Ishikawa (cell line): ENCODE measurements around the gene EYA4.

Experiments
- CREB1 ChIP-seq: IDR thresholded peaks from 2 replicates; pipeline ENCODE4 v1.6.1; 2012; ENCODE audit warnings: low read depth
- EGR1 ChIP-seq: IDR thresholded peaks from 2 replicates; pipeline ENCODE4 v1.6.1; 2012
- EP300 ChIP-seq: IDR thresholded peaks from 2 replicates; pipeline ENCODE4 v1.6.1; 2012; ENCODE audit warnings: borderline replicate concordance
- FOXM1 ChIP-seq: IDR thresholded peaks from 2 replicates; pipeline ENCODE4 v1.6.1; 2012; ENCODE audit warnings: low read depth, borderline replicate concordance
- NFIC ChIP-seq: IDR thresholded peaks from 2 replicates; pipeline ENCODE4 v1.6.1; 2012
- RAD21 ChIP-seq: IDR thresholded peaks from 2 replicates; pipeline ENCODE4 v1.6.1; 2012; ENCODE audit warnings: low read depth
- TAF1 ChIP-seq: IDR thresholded peaks from 2 replicates; pipeline ENCODE4 v1.6.1; 2012; ENCODE audit warnings: low read depth, mild to moderate bottlenecking
- TCF12 ChIP-seq: IDR thresholded peaks from 2 replicates; pipeline ENCODE4 v1.6.1; 2012; ENCODE audit warnings: low read depth
- TEAD4 ChIP-seq: IDR thresholded peaks from 2 replicates; pipeline ENCODE4 v1.6.1; 2012
- YY1 ChIP-seq: IDR thresholded peaks from 2 replicates; pipeline ENCODE4 v1.6.1; 2012; ENCODE audit warnings: low read depth
- ZBTB7A ChIP-seq: IDR thresholded peaks from 2 replicates; pipeline ENCODE4 v1.6.1; 2012; ENCODE audit warnings: low read depth
- TF ChIP-seq, protein P1 (sequence below): IDR thresholded peaks from 2 replicates; pipeline ENCODE4 v1.6.1; 2012
- TF ChIP-seq, protein P2 (sequence below): IDR thresholded peaks from 2 replicates; pipeline ENCODE4 v1.6.1; 2012
- TF ChIP-seq, protein P3 (sequence below): IDR thresholded peaks from 2 replicates; pipeline ENCODE4 v1.6.1; 2012; ENCODE audit warnings: low read depth, mild to moderate bottlenecking

- TF ChIP-seq RAD21 (no peak), EGR1 (no peak), TAF1 (no peak), CREB1 (no peak), EP300 (no peak), FOXM1 (no peak), TEAD4 (no peak), NFIC (no peak), YY1 (no peak), TCF12 (no peak), ZBTB7A (no peak)
- TF ChIP-seq, protein P1, sequence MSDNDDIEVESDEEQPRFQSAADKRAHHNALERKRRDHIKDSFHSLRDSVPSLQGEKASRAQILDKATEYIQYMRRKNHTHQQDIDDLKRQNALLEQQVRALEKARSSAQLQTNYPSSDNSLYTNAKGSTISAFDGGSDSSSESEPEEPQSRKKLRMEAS = no peak
- TF ChIP-seq, protein P2, sequence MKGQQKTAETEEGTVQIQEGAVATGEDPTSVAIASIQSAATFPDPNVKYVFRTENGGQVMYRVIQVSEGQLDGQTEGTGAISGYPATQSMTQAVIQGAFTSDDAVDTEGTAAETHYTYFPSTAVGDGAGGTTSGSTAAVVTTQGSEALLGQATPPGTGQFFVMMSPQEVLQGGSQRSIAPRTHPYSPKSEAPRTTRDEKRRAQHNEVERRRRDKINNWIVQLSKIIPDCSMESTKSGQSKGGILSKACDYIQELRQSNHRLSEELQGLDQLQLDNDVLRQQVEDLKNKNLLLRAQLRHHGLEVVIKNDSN = no peak
- TF ChIP-seq, protein P3, sequence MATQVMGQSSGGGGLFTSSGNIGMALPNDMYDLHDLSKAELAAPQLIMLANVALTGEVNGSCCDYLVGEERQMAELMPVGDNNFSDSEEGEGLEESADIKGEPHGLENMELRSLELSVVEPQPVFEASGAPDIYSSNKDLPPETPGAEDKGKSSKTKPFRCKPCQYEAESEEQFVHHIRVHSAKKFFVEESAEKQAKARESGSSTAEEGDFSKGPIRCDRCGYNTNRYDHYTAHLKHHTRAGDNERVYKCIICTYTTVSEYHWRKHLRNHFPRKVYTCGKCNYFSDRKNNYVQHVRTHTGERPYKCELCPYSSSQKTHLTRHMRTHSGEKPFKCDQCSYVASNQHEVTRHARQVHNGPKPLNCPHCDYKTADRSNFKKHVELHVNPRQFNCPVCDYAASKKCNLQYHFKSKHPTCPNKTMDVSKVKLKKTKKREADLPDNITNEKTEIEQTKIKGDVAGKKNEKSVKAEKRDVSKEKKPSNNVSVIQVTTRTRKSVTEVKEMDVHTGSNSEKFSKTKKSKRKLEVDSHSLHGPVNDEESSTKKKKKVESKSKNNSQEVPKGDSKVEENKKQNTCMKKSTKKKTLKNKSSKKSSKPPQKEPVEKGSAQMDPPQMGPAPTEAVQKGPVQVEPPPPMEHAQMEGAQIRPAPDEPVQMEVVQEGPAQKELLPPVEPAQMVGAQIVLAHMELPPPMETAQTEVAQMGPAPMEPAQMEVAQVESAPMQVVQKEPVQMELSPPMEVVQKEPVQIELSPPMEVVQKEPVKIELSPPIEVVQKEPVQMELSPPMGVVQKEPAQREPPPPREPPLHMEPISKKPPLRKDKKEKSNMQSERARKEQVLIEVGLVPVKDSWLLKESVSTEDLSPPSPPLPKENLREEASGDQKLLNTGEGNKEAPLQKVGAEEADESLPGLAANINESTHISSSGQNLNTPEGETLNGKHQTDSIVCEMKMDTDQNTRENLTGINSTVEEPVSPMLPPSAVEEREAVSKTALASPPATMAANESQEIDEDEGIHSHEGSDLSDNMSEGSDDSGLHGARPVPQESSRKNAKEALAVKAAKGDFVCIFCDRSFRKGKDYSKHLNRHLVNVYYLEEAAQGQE = no peak
These were observed 36.2 kb downstream of the EYA4 start for GRCh38 chr6:133277228-133277899.
